WTC11 (cell line): ENCODE measurements around the gene ARHGAP23. TPM values are rescaled to one million over a fixed set of nuclear protein-coding genes. Genes with fewer than 3 reads are reported as not detected.

Experiments
- ATAC-seq: fragments of 200-7000 bp; cut with Tn5 transposase; 2 replicates; pipeline ENCODE4 v1.10.0; 2021; ENCODE audit warnings: mild to moderate bottlenecking, moderate library complexity
- CTCF ChIA-PET: fragments of 300-600 bp; sonication (Branson Sonifier 250); formaldehyde crosslinking; loops from one replicate; lab custom pipeline; 2021; ENCODE audit warnings: antibody characterized with exemption; lab: Charles Lee
- POLR2A ChIA-PET: fragments of 350-600 bp; sonication (Branson Sonifier 250); formaldehyde crosslinking; loops from one replicate; lab custom pipeline; 2021; ENCODE audit warnings: antibody characterized with exemption; lab: Charles Lee
- DNase-seq: peaks from one replicate; pipeline ENCODE4 v3.0.0; 2021; ENCODE audit warnings: low spot score
- H3K27ac Mint-ChIP-seq: 2 replicates; pipeline ENCODE4 v1.8.0; 2021; ENCODE audit warnings: mixed read lengths
- H3K27me3 Mint-ChIP-seq: 2 replicates; pipeline ENCODE4 v1.8.0; 2021; ENCODE audit warnings: low read depth, mild to moderate bottlenecking, moderate library complexity, mixed read lengths
- H3K36me3 Mint-ChIP-seq: 2 replicates; pipeline ENCODE4 v1.8.0; 2021; ENCODE audit warnings: mixed read lengths
- H3K4me1 Mint-ChIP-seq: 2 replicates; pipeline ENCODE4 v1.8.0; 2022; ENCODE audit warnings: mixed read lengths
- H3K4me3 Mint-ChIP-seq: 2 replicates; pipeline ENCODE4 v1.8.0; 2021; ENCODE audit warnings: mild to moderate bottlenecking, moderate library complexity, mixed read lengths
- H3K9me3 Mint-ChIP-seq: 2 replicates; pipeline ENCODE4 v1.8.0; 2021; ENCODE audit warnings: mixed read lengths
- E2F4 ChIP-seq: sonication (generic); formaldehyde crosslinking; IDR thresholded peaks from 2 replicates; pipeline ENCODE4 v1.8.1; 2022; ENCODE audit warnings: low read depth, mild to moderate bottlenecking, moderate library complexity, missing genetic modification reagents, borderline replicate concordance
- FOXJ3 ChIP-seq: sonication (generic); formaldehyde crosslinking; IDR thresholded peaks from 2 replicates; pipeline ENCODE4 v1.9.0; 2021; ENCODE audit warnings: missing genetic modification reagents, mild to moderate bottlenecking, borderline replicate concordance
- GTF2I ChIP-seq: fragments of 250-450 bp; sonication (Bioruptor Pico); conservative IDR thresholded peaks from 2 replicates; pipeline ENCODE4 v1.4.0; 2021; ENCODE audit warnings: mild to moderate bottlenecking
- HMGA2 ChIP-seq: fragments of 250-450 bp; sonication (Bioruptor Pico); IDR thresholded peaks from 2 replicates; pipeline ENCODE4 v1.4.0; 2021; ENCODE audit warnings: mild to moderate bottlenecking, moderate library complexity
- HMGXB4 ChIP-seq: sonication (generic); formaldehyde crosslinking; IDR thresholded peaks from 2 replicates; pipeline ENCODE4 v1.8.1; 2023; ENCODE audit warnings: mild to moderate bottlenecking, moderate library complexity, missing genetic modification reagents
- JUN ChIP-seq: sonication (generic); formaldehyde crosslinking; IDR thresholded peaks from 2 replicates; pipeline ENCODE4 v1.8.0; 2023; ENCODE audit warnings: mild to moderate bottlenecking, missing genetic modification reagents
- MYBL2 ChIP-seq: sonication (generic); formaldehyde crosslinking; IDR thresholded peaks from 2 replicates; pipeline ENCODE4 v1.8.1; 2023; ENCODE audit warnings: mild to moderate bottlenecking, moderate library complexity, missing genetic modification reagents
- NFATC4 ChIP-seq: fragments of 250-450 bp; sonication (Bioruptor Pico); IDR thresholded peaks from 2 replicates; pipeline ENCODE4 v1.9.0; 2021; ENCODE audit warnings: mild to moderate bottlenecking
- PRDM15 ChIP-seq: sonication (generic); formaldehyde crosslinking; IDR thresholded peaks from 2 replicates; pipeline ENCODE4 v1.8.0; 2022; ENCODE audit warnings: missing genetic modification reagents
- RELA ChIP-seq: sonication (generic); formaldehyde crosslinking; IDR thresholded peaks from 2 replicates; pipeline ENCODE4 v1.8.1; 2022; ENCODE audit warnings: missing genetic modification reagents, mild to moderate bottlenecking, borderline replicate concordance
- TEAD4 ChIP-seq: sonication (generic); formaldehyde crosslinking; IDR thresholded peaks from 2 replicates; pipeline ENCODE4 v1.8.0; 2022; ENCODE audit warnings: mild to moderate bottlenecking, missing genetic modification reagents
- USF1 ChIP-seq: sonication (generic); formaldehyde crosslinking; IDR thresholded peaks from 2 replicates; pipeline ENCODE4 v1.8.0; 2022; ENCODE audit warnings: mild to moderate bottlenecking, missing genetic modification reagents
- ZNF425 ChIP-seq: fragments of 250-450 bp; sonication (Bioruptor Pico); conservative IDR thresholded peaks from 2 replicates; pipeline ENCODE4 v1.9.0; 2021; ENCODE audit warnings: mild to moderate bottlenecking
- ZNF512 ChIP-seq: sonication (generic); formaldehyde crosslinking; IDR thresholded peaks from 2 replicates; pipeline ENCODE4 v1.8.1; 2022; ENCODE audit warnings: missing genetic modification reagents, borderline replicate concordance
- total RNA-seq: library from RNA; stranded (reverse); gene quantifications from 3 replicates; pipeline ENCODE4 v1.2.3, GENCODE V29; 2021

The ARHGAP23 gene
- total RNA-seq, 1 experiment from 2014 or later, result 66.0 TPM

- TF ChIP-seq ZNF512 (no peak), GTF2I (CRISPR knock-in tag) (no peak), FOXJ3 (no peak), NFATC4 (CRISPR knock-in tag) (no peak)
These were observed 2.1 kb downstream of the ARHGAP23 start (continued) for GRCh38 chr17:38430316-38430715.

GRCh38 chr17:38430822-38431221 lies 2.6 kb downstream of the ARHGAP23 start:
- DNase-seq (no peak), ATAC-seq (no peak)
- H3K36me3 Mint-ChIP-seq, result no peaks in the 10 kb centered on the region
- H3K27me3 Mint-ChIP-seq, result peaks cover 11% of the 10 kb centered on the region
- no peak overlapping the region for H3K4me3 Mint-ChIP-seq
- H3K9me3 Mint-ChIP-seq, result no peaks in the 10 kb centered on the region
- H3K4me1 Mint-ChIP-seq, result peaks cover 54% of the 10 kb centered on the region
- TF ChIP-seq HMGA2, result no peak
- no peak for TF ChIP-seq USF1 (CRISPR knock-in tag)
- no peak for TF ChIP-seq RELA (CRISPR knock-in tag)
- TF ChIP-seq TEAD4, result no peak
- TF ChIP-seq PRDM15 (CRISPR knock-in tag), result no peak
- no peak for TF ChIP-seq ZNF512
- TF ChIP-seq E2F4 (CRISPR knock-in tag), result no peak
- POLR2A ChIA-PET, result interaction anchor here (2.1 kb wide), 1 partner anchor 21 kb away, joined by 5 read pairs; no protein-coding TSS in a partner anchor
- H3K27ac Mint-ChIP-seq, result no peak overlapping the region
- CTCF ChIA-PET, result interaction anchor here (1.2 to 2.9 kb wide), 3 partner anchors 13 to 81 kb away, joined by 3 to 14 read pairs (median 5); no protein-coding TSS in a partner anchor

GRCh38 chr17:38431346-38432145 lies 3.3 kb downstream of the ARHGAP23 start:
- Mint-ChIP-seq H3K9me3 (no peaks in the 10 kb centered on the region), H3K4me1 (peaks cover 56% of the 10 kb centered on the region), H3K36me3 (no peaks in the 10 kb centered on the region), H3K27ac (no peak overlapping the region), H3K27me3 (peaks cover 11% of the 10 kb centered on the region), H3K4me3 (no peak overlapping the region)
- ATAC-seq (no peak), DNase-seq (no peak)
- CTCF ChIA-PET, result interaction anchor here (1.2 to 2.9 kb wide), 6 partner anchors 8 to 128 kb away, joined by 3 to 14 read pairs (median 4); no protein-coding TSS in a partner anchor
- POLR2A ChIA-PET, result interaction anchor here (1.1 to 2.1 kb wide), 2 partner anchors 11 to 20 kb away, joined by 3 to 5 read pairs; no protein-coding TSS in a partner anchor
- TF ChIP-seq ZNF425 (CRISPR knock-in tag) (no peak), HMGXB4 (CRISPR knock-in tag) (no peak), MYBL2 (CRISPR knock-in tag) (no peak), JUN (CRISPR knock-in tag) (no peak)
